Stimulated activated CD4-positive, alpha-beta T cell treated with anti-CD3 and anti-CD28 coated beads, Interleukin-2, amount 100 ng/mL, for 48 hours (primary cell): ENCODE measurements around the gene ATP4A.
A peak's percentile ranks its signal among the peaks of the same experiment; 100 is the strongest.

ENCODE experiments used
- DNase-seq, 2 donors: peaks; one replicate each; pipeline ENCODE4 v3.0.0-alpha.2; 2020

The ATP4A gene

GRCh38 chr19:35549174-35549788 lies 14.2 kb downstream of the ATP4A start:
- peak; percentile 49 to 54 for DNase-seq

GRCh38 chr19:35546532-35546931 lies 16.9 kb downstream of the ATP4A start:
- DNase-seq = no peak

- DNase-seq = peak; percentile 59 to 60
Observed at GRCh38 chr19:35545855-35546381, 17.5 kb downstream of the ATP4A start.

- peak; percentile 79 to 85 for DNase-seq
Observed at GRCh38 chr19:35545001-35545854, 18.2 kb downstream of the ATP4A start, which contains the start of gene TMEM147. TSS of gene TMEM147 (plus strand) at chr19:35545626. CDS start at chr19:35545740, 114 bp downstream.

DNA sequence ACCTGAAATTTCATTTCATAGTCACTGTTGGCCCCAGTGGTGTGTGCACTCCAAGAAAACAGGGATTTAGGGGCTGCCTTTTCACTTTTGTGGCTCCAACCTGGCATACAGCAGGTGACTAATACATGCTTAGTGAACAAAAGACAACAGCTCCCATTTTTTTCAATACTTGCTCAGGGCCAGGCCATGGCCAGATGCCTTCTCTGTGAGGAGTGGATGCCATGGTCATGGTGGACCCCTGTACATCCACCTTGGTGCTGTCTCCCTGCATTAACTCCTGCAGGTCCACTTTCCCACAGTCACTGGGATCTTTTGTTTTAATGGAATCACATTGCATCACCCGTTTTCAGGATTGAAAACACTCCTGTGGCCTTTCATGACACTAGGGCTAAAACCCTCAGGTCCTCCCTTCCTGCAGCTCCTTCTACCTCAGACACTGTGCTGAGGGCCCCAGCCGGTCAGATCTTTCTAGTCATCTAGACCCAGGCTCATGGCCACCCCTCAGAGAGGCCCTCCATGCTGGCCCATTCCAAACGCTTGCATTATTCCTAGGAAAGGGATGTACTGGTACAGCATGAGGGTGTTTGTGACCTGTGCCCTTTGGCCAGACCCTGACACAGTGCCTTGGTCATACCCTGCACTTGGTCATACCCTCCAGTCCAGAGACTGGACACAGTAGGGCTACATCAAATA lies 19.2 kb downstream of the ATP4A start:
- DNase-seq = no peak

DNA sequence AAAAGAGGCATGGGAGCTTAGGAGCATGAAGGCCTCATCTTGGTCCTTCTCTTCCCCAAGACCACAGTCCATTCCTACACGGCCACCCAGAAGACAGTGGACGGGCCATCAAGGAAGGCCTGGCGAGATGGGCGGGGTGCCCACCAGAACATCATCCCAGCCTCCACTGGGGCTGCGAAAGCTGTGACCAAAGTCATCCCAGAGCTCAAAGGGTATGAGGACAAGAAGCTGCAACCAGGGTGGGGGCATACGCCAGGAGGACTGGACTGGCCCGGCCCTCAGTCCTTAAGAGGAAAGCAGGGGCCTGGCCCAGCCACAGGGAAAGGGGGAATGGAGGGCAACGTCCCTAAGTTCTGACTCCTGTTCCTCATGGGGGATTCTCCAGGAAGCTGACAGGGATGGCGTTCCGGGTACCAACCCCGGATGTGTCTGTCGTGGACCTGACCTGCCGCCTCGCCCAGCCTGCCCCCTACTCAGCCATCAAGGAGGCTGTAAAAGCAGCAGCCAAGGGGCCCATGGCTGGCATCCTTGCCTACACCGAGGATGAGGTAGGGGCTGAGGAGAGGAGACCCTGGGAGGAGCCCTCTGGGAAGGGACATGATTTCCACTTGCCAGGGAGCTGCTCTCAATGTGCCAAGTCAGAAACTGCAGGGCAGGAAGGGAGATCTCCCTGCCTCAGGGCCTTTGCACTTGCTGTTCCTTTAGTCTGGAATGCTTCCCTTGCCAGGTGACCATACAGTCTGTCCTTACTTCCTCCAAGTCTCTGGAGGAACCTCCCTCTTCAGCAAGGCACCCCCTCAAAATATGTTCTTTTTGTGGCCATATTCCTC lies 20.0 kb downstream of the ATP4A start:
- no peak for DNase-seq

GRCh38 chr19:35542209-35542608 lies 21.2 kb downstream of the ATP4A start:
- no peak for DNase-seq

GRCh38 chr19:35540356-35540927 lies 23.0 kb downstream of the ATP4A start:
- no peak for DNase-seq

GRCh38 chr19:35539850-35540249 lies 23.6 kb downstream of the ATP4A start:
- no peak for DNase-seq

DNA sequence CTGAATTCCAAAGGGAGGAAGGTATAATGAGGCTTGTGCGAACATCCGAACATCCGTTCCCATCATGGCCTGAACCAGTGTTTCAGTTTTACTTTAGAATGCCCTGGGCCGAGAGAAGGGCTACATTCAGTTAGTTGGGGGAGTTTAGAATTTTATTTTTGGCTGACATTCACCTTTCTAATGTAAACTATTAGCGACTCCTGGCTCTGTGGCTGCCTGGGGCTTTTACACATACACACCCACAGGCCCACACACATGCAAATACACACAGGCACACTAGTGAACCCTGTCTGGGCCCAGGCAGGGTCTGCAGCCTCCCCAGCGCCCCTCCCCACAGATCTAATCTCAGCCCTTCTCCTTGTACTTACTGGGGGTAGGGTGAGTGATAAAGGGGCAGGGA lies 24.1 kb downstream of the ATP4A start:
- no peak for DNase-seq

DNA sequence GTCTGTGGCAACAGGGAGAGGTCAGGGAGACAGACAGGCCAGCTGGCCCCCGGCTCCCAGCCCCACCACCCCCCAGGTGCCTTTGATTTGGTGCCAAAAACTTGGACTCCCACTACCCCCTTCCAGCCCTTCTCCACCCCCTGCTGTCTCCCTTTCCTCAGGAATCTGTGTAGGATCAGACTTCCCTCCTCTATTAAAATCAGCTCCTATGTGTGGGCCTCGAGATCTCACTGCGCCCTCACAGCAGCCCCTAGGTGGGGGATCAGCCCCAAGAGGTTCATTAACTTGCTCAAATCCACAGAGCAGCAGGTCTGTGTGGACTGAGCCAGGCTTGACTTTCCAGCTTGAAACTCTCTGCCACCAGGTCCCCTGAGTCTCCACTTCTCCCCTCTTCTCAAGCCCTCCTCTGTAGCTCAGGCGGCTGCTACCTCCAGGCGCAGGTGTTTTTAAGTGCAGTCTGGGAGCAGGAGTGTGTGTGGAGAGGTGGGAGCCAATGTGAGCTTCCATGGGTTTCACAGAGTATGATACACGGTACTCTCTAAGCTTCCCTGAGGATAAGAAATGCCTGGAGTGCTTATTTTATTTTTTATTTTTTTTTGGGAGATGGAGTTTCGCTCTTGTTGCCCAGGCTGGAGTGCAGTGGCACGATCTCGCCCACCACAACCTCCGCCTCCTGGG lies 28.5 kb downstream of the ATP4A start:
- DNase-seq = no peak

DNA sequence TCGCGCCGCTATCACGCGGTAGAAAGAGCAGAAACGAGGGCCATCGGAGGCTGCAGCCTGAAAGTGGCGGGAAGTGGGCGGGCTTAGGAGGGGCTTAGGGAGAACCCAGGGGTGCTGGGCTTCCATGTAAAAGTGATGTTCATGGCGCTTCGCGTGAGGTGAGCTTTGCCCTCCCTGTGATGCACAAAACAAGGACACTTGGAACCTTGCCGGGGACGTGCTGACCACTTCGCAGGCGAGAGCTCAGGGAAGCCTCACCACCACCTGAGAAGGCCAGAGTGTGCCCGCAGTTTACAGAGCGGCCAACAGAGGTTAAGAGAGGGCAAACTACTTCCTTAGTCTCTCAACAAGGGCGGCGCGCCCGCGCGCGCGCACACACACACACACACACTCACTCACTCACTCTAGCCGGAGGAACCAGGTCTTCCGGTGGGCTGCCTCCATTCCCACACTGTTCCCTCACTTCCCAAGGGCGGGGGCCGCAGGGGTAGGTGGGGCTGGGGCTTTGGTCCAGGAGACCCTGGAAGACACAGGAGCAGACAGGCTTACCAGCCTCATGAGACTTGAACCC lies 29.6 kb downstream of the ATP4A start:
- DNase-seq = peak in 1 of 2 donors; percentile 29

- no peak for DNase-seq
Observed at GRCh38 chr19:35533201-35533821, 30.1 kb downstream of the ATP4A start, which contains the start of gene GAPDHS. TSS of gene GAPDHS (plus strand) at chr19:35533456. CDS start at chr19:35533528, 72 bp downstream.

GRCh38 chr19:35531291-35531690 lies 32.2 kb downstream of the ATP4A start:
- DNase-seq = no peak

GRCh38 chr19:35529241-35530218 lies 33.9 kb downstream of the ATP4A start:
- DNase-seq = no peak

GRCh38 chr19:35528218-35529038 lies 35.0 kb downstream of the ATP4A start, which contains the start of gene SBSN:
TSS of gene SBSN (minus strand) at chr19:35528311. CDS start at chr19:35528281, 30 bp downstream.
- DNase-seq = no peak

- DNase-seq = no peak
Observed at GRCh38 chr19:35525873-35526272, 37.6 kb downstream of the ATP4A start.

DNA sequence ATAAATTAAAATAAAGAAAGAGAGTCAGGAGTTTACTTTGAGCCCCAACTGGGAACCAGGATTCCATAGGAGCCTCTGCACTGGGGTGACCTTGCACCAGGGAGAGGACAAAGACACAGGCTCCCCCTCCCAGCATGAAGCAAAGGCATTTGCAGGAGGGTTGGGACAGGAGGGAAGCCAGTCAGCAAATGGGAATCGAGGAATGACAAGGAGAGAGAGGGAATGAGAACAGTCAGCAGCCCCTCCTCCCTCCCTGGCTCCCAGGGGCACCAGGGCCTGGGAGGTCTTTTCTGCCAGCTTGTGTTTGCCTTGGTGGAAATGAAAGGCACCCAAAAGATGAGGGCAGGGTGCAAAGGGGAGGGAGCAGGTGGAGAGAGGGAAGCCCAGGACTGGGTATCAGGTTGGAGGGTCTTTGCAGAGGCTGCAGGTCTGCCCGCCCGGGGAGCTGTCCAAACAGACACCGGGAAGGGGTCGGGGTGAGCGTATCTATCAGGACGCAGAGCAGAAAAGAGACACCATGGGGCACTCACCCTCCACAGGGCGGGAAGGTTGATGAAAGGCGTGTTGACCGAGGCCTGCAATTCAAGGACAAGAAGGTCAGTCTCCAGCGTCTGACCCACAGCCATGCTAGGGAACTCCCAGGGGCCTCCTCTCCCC lies 39.1 kb downstream of the ATP4A start:
- no peak for DNase-seq
